Measurements from ENCODE around the gene FAM20A.
"Not testable (repeated sequence)": the region's sequence is repeated elsewhere in the genome, so short reads cannot be mapped to it uniquely, and the experiment has no call there.

Gene FAM20A

GRCh38 chr17:68587847-68588246 lies 13.3 kb downstream of the FAM20A start:
- no peak for TF ChIP-seq CTCF (IDR thresholded peaks at IDR 0.05; ENCODE audit: low read depth, low read length)
- no peak overlapping the region for H3K4me3 ChIP-seq (ENCODE audit: low read depth, low read length)
- peaks cover 7% of the 10 kb centered on the region for H3K9me3 ChIP-seq (ENCODE audit: severe bottlenecking)
- no peaks in the 10 kb centered on the region for H3K27me3 ChIP-seq (ENCODE audit: insufficient read depth, low read depth, severe bottlenecking)
- H3K36me3 ChIP-seq = no peaks in the 10 kb centered on the region
- no peak overlapping the region for H3K27ac ChIP-seq
- no peak for DNase-seq

- no peak for TF ChIP-seq CTCF (IDR thresholded peaks at IDR 0.05; ENCODE audit: low read depth, low read length)
- no peaks in the 10 kb centered on the region for H3K36me3 ChIP-seq
- no peak overlapping the region for H3K27ac ChIP-seq
- DNase-seq = no peak
- H3K27me3 ChIP-seq (ENCODE audit: insufficient read depth, low read depth, severe bottlenecking) = no peaks in the 10 kb centered on the region
- peaks cover 7% of the 10 kb centered on the region for H3K9me3 ChIP-seq (ENCODE audit: severe bottlenecking)
- no peak overlapping the region for H3K4me3 ChIP-seq (ENCODE audit: low read depth, low read length)
Observed at GRCh38 chr17:68587026-68587425, 14.1 kb downstream of the FAM20A start.

GRCh38 chr17:68585643-68586042 lies 15.5 kb downstream of the FAM20A start:
- peaks cover 7% of the 10 kb centered on the region for H3K9me3 ChIP-seq (ENCODE audit: severe bottlenecking)
- H3K4me3 ChIP-seq (ENCODE audit: low read depth, low read length) = no peak overlapping the region
- H3K27me3 ChIP-seq (ENCODE audit: insufficient read depth, low read depth, severe bottlenecking) = no peaks in the 10 kb centered on the region
- no peak for DNase-seq
- H3K36me3 ChIP-seq = no peaks in the 10 kb centered on the region
- no peak for TF ChIP-seq CTCF (IDR thresholded peaks at IDR 0.05; ENCODE audit: low read depth, low read length)
- H3K27ac ChIP-seq = no peak overlapping the region

GRCh38 chr17:68584581-68585303 lies 16.4 kb downstream of the FAM20A start:
- no peak for DNase-seq
- Histone ChIP-seq H3K27me3 (ENCODE audit: insufficient read depth, low read depth, severe bottlenecking) (no peaks in the 10 kb centered on the region), H3K4me3 (ENCODE audit: low read depth, low read length) (no peak overlapping the region), H3K36me3 (no peaks in the 10 kb centered on the region), H3K9me3 (ENCODE audit: severe bottlenecking) (peaks cover 7% of the 10 kb centered on the region), H3K27ac (no peak overlapping the region)
- no peak for TF ChIP-seq CTCF (IDR thresholded peaks at IDR 0.05; ENCODE audit: low read depth, low read length)

GRCh38 chr17:68582867-68583266 lies 18.3 kb downstream of the FAM20A start:
- not testable (repeated sequence) for H3K27ac ChIP-seq; H3K9me3 ChIP-seq (ENCODE audit: severe bottlenecking); H3K4me3 ChIP-seq (ENCODE audit: low read depth, low read length); DNase-seq; H3K27me3 ChIP-seq (ENCODE audit: insufficient read depth, low read depth, severe bottlenecking); H3K36me3 ChIP-seq

- H3K36me3 ChIP-seq = no peaks in the 10 kb centered on the region
- H3K9me3 ChIP-seq (ENCODE audit: severe bottlenecking) = no peaks in the 10 kb centered on the region
- H3K4me3 ChIP-seq (ENCODE audit: low read depth, low read length) = no peak overlapping the region
- no peaks in the 10 kb centered on the region for H3K27me3 ChIP-seq (ENCODE audit: insufficient read depth, low read depth, severe bottlenecking)
- DNase-seq = no peak
- H3K27ac ChIP-seq = no peak overlapping the region
- no peak for TF ChIP-seq CTCF (IDR thresholded peaks at IDR 0.05; ENCODE audit: low read depth, low read length)
Observed at GRCh38 chr17:68581863-68582645, 19.1 kb downstream of the FAM20A start.

Measured in WERI-Rb-1 (cell line).